NOMO-1 treated with dmso at 0.1 percent for 144 hours (cell line): ENCODE measurements around the gene MCF2L.

Source experiments
- DNase-seq: peaks from one replicate; lab custom pipeline; 2025; ENCODE audit not compliant: unreplicated experiment; lab: John Stamatoyannopoulos, UW

The MCF2L gene

DNA sequence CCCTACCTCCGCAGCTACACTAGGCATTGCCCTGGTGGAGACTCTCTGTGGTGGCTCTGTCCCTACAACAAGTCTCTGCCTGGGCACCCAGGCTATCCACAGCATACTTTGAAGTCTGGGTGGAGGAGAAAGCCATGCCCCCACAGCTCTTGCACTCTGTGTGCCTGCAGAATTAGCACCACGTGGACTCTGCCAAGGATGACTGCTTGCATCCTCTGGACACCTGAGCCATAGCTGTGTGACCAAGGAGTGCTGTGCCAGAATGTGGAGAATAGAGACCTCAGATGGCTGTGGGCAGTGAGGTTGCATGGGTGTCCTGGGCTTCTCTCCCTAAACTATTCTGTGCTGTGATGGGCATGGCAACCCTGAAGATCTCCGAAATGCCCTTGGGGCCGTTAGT lies 21.2 kb upstream of the MCF2L start:
- DNase-seq: no peak

DNA sequence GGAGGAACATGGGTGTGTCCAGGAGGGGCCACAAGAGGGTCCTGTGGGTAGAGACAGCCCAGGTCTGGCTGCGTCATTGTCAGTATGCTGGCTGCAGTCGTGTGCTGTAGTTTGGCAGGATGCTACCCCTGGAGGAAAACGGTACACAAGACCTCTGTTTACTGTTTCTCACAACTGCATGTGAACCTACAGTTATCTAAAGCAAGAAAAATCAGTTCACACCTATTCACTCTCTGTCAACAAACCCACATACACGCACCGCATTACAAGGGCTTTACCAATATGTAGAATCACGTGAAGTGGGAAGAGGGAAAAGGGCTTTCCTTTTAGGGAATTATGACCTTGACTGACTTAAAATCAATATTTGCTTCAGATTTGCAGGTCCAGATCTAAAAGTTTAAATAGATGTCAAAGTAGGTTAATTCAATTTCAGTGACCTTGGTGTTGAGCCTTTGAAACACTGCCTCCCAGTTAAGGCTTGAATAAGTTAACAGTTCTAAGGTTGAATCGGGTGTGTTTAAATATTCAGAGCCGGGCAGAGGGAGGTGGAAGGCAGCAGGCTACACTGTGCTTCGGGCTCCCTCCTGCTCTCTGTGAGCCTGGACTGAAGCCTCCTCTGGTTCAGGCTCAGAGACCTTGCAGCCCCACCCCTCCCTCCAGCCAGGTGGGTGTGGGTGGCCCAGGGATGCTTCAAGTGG lies 17.2 kb upstream of the MCF2L start:
- no peak for DNase-seq

DNA sequence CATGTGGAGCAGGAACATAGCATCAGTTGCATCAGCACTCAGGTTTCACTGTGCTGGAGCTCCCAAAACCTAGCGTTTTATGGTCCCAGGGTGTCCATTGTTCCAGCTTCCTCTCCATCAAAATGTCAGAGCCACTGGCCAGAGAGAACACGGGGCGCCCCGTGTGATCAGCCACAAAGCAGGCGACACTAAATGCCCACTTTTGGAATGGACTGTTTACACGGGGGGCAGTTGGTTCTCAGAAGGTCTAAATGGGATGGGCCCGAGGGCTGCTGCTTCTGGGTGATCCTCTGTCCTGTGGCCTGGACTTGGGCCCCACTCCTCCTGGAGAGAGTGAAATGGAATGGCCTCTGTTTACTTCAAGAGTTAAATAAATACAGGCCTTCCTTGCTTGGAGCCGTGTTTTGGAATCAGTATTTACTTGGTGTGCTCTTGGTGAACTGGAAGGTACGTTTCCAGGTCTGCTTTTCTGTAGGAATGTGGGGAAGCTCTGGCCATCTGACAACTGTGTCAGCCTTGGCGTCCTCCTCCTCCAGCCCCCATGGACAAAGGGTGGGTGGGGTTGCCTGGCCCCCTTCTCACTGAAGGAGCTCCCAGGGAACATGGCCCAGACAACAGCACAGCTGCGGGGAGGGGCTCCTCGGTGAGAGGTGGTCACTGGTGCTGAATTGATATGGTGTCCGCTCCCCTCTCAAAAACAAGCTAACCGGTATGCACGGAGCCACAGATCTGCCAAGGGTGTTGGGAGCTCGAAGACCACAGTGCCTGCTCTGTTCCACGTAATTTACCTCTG lies 16.1 kb upstream of the MCF2L start:
- no peak for DNase-seq

DNA sequence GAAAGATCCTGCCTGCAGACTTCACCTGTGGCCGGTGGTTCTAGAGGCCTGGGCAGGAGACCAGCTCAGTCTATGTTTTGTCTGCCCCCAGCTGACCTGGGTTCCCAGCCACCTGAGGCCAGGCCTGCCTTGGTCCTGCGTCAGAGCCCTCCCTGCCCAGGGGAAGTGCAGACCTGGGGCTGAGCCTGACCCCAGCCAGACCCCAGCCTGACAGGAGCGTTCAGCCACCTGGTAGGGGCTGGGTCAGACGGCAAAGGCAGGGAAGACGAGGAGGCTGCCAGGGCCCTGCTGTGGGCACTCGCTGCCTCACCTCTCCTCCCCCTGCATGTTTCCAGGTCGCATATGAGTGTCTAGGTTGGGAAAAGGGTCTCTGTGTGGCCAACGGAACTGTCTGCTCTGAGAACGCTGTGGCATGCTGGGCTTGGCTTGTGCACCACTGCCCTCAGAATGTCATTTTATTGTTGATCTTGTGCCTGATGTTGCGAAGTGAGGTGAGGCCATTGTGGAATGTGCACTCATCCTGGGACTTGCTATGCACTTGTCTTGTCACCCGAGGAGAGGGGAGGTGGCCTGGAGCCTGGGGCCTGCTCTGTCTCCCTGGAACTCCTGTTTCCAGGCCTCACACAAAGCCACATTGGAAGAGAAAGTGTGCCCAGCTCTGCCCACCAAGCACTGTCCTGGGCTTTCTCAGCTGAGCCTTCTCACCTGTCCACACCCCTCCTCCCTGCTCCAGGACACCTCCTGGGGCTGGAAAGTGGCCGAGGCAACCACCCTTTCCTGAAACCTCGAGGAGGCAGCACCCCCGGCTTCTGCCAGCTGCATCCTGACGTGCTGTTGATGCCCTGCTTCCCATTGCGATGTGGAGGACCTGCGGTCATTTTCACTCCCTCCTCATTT lies 15.2 kb upstream of the MCF2L start:
- DNase-seq: no peak

DNA sequence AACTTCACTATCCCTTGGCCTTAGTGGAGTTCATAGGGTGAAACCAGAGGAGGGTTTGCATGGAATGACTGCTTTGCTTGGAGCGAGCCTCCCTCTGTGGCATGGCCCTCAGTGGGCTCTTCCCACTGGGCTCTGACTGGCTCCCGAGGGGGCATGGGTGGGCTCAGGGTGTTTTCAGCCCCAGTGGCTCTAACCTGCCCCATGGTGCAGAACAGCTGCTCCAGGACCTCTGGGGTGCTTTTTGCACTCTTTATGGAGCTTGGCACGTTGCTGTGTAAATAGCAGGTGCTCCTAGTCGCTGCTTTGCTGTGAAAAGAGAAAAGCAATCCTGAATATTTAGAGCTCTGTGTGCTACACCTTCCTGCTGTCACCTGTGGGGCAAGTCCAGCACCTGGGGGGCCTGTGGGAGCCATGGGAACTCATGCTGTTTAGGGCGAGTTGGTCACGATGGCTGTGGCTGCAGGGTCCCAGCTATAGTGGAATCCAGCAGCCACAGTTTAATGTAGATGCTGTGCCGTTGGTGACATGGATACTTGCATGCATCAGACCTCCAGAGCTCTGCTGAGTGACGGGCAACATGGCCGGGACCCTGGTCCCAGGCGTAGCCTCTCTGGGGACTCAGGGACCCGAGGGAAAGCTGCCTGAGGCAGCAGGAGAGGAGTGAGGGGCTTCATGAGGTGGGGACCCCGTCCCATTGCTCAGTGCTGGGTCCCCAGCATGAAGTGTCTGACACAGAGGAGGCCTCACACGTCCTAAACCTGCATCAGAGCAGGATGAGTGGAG lies 14.3 kb upstream of the MCF2L start:
- no peak for DNase-seq

DNA sequence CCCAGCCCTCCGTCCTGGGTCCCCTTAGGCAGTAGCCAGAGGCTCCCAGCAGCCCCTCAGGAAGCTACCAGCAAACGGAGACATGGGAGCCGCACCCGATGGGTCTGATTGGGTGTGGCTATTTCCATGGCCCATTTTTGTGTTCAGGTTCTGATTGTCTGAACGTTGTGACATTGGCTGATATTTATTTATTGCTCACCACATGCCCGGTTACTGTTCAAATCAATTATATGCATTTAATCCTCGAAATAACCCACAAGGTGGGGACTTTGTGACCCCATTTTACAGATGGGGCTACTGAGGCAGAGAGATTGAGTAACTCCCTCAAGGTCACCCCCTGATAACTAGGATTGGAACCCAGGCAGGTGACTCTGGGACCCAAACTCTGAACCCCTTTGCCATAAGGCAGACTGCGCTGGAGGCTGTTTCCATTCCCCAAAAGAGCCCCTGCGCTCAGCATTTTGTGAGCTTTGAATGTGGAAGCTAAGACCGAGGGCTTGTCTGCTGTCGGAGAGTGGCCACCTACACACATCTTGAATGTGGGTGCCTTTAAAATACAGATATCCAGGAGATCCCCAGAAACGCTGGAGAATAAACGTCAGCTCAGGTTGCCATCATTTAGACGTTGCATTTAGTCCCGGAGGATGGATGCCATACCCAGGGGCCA lies 13.6 kb upstream of the MCF2L start:
- no peak for DNase-seq

DNA sequence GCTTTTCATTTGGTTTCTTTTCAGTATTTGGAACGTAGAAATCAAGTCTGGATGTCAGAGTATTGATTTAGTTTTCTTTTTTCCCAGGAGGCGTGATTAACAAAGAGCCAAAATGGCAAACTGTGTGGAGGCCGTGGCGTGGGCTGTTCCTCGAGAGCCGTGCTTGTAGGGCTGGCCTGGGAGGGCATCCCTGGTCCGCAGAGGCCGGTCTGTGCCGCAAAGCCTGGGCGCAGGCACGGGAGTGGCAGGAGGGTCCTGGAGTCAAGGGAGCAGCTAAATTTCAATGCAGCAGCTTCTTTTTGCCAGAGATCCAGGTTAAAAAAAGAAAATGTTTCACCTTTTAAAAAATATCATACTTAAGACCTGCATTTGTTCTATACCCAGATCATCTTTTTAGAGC lies 13.1 kb upstream of the MCF2L start:
- DNase-seq: no peak

DNA sequence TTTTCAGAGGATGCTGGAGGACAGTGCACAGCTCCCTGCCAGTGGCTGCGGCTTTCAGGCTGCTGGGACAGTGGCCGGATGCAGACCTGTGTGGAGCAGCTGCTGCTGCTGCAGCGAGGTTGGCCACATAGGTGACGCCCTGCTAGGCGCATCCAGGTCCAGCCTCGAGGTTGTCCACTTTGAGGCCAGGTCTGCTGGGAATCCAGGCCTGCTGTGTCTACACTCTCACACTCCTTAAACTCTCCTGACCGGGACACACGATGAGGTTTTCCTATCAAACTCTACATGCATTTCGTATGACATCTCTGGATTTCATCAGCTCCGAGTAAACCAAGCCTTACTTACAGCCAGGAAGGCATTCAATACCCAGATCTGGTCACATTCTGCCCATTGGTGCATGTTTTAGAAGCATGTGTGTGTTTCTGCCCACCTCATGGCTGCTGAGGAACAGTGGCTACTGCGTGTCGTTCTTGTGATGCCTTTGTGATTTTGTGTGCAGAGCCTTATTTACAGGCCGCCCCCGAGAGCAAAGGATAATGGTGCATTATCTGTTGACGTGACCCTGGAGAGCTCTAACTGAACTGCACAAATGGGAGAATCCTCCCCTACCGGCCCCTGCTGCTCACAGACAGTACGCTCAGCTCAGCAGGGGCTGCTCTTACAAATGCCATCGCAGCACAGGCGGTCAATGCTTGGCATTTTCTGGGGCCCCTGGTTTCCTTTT lies 12.3 kb upstream of the MCF2L start:
- no peak for DNase-seq

DNA sequence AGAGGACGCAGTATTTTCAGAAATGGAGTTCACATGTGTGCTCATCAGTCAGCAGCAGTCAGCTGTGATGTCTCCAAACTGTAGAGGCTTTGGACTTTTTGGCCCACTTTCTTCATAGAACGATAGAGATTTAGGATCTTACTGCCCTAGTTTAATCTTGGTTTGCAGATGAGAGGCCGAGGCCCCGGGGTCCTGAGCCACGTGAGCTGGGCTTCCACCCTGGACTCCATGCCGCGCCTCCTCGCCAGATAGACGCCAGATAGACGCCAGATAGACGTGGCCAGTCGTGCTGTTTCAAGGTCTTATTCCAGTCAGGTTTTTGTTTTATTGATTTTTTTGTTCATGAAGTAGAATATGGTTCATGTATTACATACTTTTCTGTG lies 11.7 kb upstream of the MCF2L start:
- no peak for DNase-seq

DNA sequence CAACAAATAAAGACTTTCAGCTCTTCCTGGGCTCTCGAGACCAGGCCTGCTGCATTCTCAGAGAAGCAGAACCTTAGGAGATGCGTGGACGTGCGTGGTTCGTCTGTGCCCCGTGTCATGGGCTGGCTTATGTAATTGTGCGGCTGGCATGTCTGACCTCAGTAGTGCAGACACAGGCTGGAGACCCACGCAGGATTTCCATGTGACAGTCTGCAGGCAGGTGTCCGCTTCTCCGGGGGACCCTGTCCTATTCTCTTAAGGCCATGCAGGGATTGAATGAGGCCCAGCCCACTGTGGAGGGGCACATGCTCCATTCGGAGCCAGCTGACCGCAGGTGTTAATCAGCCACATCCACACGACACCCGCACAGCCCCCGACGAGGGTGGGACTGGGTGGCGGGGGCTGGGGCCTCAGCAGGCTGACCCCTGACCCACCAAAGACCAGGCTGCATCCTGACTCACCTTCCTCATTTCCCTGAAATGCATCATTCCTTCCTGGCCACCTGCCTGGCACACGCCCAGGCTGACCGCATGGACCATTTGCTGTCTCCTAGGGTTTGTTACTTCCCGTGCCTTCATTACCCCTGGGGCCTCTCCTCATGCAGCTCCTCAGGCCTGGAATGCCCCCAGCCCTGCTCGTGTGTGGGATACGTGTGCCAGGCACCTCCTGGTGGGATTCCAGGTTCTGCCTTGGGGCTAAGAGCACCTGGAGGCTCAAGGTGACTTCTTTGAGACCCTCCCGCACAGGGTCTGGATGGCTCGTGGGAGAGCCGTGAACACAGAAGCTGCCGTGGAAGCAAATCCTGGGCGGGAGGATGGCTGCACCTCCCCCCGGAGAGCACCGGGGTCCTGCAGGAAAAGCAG lies 10.7 kb upstream of the MCF2L start:
- no peak for DNase-seq

DNA sequence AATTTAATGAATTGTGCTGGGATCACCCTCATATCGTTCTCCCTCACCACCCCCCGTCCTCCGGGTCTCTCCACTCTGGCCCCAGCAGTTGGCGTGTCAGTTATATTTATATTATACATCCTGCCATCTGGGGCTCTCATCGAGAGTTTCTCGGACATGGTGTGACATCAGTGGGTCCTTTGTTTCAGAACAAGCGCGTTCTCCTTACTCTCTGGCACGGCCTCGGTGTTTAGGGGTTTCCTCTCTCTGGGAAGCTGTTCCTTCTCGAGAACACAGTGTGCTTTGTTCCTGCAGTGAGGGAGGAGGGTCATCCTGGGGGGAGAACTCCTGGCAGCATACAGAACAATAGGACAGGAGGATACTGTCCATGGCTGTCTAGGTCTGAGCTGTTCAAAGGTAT lies 9.8 kb upstream of the MCF2L start:
- DNase-seq: no peak

DNA sequence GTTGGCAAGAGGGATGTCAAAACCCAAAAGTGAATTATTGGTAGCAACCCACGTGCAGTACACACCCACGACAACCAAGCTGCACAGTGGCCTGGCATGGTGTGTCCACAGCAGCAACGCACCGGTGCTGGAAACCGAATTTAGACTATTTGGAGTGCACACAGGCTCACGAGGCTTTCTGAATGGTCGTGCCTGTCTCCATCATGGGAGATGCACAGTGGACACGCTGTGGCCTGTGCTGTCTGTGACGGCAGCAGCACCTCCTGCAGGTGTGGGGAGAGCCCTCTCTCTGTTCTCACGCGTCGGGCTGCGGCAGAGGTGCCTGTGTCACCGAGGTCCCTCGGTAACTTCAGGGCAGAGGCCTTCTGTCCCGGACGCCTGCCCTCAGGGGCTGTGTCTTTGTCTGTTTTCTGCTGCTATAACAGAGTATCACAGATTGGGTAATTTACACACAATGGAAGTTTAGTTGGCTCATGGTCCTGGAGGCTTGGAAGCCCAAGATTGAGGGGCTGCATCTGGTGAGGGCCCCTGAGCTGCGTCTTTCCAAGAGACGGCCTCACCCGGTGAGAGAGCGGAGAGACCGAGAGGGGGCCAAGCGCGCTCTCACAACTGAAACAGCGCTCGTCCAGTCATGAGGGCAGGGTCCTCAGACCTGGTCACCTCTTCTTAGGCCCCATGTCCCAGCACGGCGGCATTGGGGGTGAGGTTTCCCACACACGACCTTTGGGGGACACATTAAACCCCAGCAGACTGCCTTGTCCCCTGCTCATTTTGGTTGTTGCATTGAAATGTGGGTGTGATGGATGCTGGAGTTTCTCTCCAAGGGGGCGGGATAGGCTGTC lies 9.1 kb upstream of the MCF2L start:
- no peak for DNase-seq

DNA sequence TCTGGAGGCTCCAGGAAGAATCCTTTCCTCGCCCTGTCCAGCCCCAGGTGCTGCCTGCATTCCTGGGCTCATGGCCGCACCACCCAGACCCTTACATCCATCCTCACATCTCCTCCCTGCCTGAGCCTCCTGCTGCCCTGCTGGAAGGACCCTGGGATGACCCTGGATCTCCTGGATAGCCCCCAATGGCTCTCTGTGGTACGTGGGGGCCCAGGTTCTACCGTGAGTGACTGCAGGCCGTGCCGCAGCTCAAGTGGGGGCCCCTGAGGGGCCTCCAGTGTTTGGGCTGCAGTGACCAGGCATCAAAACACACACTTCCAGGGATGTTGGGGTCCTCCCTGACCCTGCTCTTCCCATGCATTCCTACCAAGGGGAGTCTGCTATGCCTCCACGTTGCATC lies 8.3 kb upstream of the MCF2L start:
- DNase-seq: no peak

DNA sequence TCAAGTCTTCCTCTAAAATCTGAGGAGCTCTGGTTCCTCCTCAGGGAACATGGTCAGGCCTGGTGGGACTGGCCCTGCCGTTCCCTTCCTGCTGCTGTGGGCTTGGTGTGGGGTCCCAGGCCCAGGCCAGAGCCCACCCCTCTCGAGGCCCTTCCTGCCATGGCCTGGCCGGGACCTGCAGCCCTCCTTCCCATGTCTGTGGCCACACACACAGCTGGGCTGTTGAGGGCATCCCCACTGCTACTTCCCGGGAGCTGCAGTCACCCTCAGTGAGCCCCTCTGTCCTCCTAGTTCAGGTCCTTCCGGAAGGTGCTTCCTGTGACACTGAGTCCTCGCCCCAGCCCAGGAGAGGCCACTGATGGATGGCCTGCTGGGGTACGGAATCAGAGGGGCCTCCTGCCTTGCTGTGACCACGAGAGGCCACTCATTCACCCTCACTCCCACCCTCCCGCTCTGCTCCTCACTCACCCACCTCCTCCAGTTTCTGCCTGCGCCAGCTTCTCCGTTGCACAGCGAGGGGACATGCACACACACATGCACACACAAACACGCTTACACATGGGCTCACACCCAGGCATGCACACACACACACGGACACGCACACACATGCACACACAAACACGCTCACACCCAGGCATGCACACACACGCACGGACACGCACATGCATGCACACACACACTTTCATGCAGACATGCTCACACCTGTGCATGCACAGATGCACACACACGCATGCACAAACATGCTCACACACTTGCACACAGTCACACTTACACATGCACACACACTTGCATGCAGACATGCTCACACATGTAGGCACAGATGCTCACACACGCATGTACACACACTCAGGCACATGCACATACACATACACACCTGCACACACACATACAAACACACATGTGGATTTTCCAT lies 7.3 kb upstream of the MCF2L start:
- DNase-seq: no peak

DNA sequence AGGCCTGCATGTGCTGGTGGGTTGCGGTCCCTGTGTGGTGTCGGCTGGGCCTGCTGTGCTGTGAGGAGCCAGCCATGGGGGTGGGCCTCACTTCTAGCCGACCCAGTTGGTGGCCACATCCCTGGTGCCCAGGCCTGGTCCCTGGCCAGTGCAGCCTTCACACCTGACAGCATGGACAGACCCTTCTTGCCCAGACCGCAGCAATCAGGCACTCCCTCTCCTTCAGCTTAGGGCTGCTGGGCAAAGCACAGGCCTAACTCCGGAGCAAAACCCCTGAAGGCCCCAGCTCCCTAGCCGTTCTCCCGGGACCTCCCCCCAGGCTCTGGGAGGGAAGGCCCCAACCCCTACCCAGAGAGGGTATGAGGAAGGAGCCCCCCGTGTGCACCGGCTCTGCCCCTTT lies 6.6 kb upstream of the MCF2L start:
- no peak for DNase-seq

DNA sequence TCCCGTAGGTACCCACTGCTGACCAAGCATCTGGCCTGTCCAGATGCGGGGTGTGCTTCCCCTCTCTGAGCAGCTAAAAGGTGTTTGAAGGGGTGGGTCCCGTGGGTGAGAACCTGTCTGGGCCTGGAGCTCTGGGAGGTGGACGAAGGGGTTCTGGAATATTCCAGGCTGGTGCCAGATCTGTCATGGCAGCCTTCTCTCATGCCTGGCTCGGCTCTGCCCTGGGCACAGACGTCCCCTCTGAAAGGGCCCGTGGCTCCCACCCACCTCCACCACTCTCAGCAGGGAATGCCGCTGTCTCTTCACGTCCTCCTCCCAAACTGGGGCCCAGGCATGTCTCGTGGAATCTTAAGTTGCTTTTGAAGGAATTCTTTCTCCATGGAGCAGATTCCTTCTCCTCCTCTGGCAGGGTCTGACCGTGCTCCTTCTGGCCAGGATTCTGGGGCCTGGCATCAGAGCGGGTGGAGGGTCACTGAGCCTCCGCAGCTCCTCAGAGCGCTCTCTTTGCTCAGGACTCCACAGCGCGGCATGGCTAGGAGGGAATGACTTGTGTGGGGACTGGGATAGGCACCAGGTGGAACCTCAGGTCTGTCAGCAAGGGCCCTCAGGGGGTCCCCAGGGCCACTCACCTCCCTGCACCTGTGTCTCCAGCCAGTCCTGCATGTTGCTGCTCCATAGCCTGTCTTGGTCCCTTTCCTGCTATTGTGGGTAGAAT lies 5.9 kb upstream of the MCF2L start:
- DNase-seq: no peak
